Ovary (tissue), 9 donors: ENCODE measurements around the gene MAPK13. TPM values are rescaled to one million over a fixed set of nuclear protein-coding genes. Genes with fewer than 3 reads are reported as not detected.

ENCODE experiments used
- DNase-seq, 5 donors: peaks; one replicate each; pipeline ENCODE4 v3.0.0-alpha.2; 2019 to 2020
- H3K27ac ChIP-seq, 2 donors: fragments of 200-600 bp; one replicate each; pipeline versions ENCODE4 v1.5.1 to v1.8.0; 2019 to 2022
- H3K27me3 ChIP-seq: fragments of 200-600 bp; one replicate; pipeline ENCODE4 v1.8.0; 2022
- H3K36me3 ChIP-seq: fragments of 200-600 bp; sonication (generic); one replicate; pipeline ENCODE4 v1.5.1; 2019
- H3K4me1 ChIP-seq: one replicate; pipeline ENCODE4 v1.8.1; 2013; ENCODE audit warnings: mild to moderate bottlenecking, moderate library complexity; ENCODE audit not compliant: insufficient read depth
- H3K4me3 ChIP-seq: fragments of 200-600 bp; sonication (generic); one replicate; pipeline ENCODE4 v1.5.1; 2017
- H3K9me3 ChIP-seq, 2 donors: fragments of 200-600 bp in 1 of 2; sonication (generic) in 1 of 2; one replicate each; pipeline versions ENCODE4 v1.5.1 to v1.8.1; 2013 to 2019; ENCODE audit warnings: mild to moderate bottlenecking in 1 of 2, moderate library complexity in 1 of 2
- CTCF ChIP-seq, 3 donors: fragments of 450-650 bp in 2 of 3; fragments of 200-600 bp in 1 of 3; IDR thresholded peaks; one replicate each; pipeline versions ENCODE4 v1.5.1 to v1.8.0; 2016 to 2022; ENCODE audit warnings: antibody characterized with exemption in 3 of 3, mild to moderate bottlenecking in 1 of 3
- EP300 ChIP-seq: sonication (generic); formaldehyde crosslinking; IDR thresholded peaks from one replicate; pipeline ENCODE4 v1.6.1; 2017; ENCODE audit warnings: antibody characterized with exemption
- POLR2A ChIP-seq: fragments of 450-650 bp; IDR thresholded peaks from one replicate; pipeline ENCODE4 v1.6.1; 2017; ENCODE audit warnings: antibody characterized with exemption, mild to moderate bottlenecking, moderate library complexity
- WGBS, 3 donors: extraction: QIAGEN DNeasy Blood & Tissue Kit in 1 of 3; methylation state at CpG; one replicate each; pipeline versions ENCODE4 v1.1.5 to v1.1.7; 2013 to 2017; 5-methylcytosine and 5-hydroxymethylcytosine counted together
- intact Hi-C, 4 donors: fragments of 100-400 bp; cut with DNase I; formaldehyde crosslinking; loops; one replicate each; pipeline versions ENCODE4 v1.11.0 to v1.15.1; 2022 to 2023
- polyA plus RNA-seq, 2 donors: library from polyadenylated mRNA; stranded (reverse); fragments of 200-250 nt in 1 of 2; fragments of 350-450 nt in 1 of 2; fragmentation: Illumina TruSeq in 1 of 2; extraction: RNeasy Lipid Tissue Mini Kit (QIAGEN cat#74804) in 1 of 2; gene quantifications; one replicate each; pipeline ENCODE4 v1.2.3, GENCODE V29; 2013 to 2014
- total RNA-seq, 7 donors: library from RNA; depleted of rRNA in 2 of 7; stranded (reverse); fragments of >200 nt in 2 of 7; fragmentation: NEBNext Ultra II Directional in 3 of 7; extraction: Animal tissue kit (Norgen Biotek cat#: 25700) in 3 of 7; gene quantifications; one replicate each; pipeline versions ENCODE4 v1.1.0 to v1.2.4, GENCODE V29; 2016 to 2023
- donor health status: DM: no; HTN: no; CAD: no; lungs with moderate emphysema.
- donor health status: DM: no; HTN: no; CAD: no.
- donor health status: Bipolar disorder and iron deficiency.
- donor health status: DM: yes; HTN: yes; CAD: no.
- donor health status: DM: no; HTN: no; CAD: no.
- donor health status: DM: yes; HTN: yes; CAD: no.

MAPK13 gene
- total and polyA plus RNA-seq, 9 donors: 3.3 to 15.6 (median 6.2) TPM

- intact Hi-C loops: no loop called here
- no peaks in the 10 kb centered on the region for H3K27me3 ChIP-seq
- TF ChIP-seq POLR2A: no peak
- no peak for TF ChIP-seq CTCF (IDR thresholded peaks at IDR 0.05)
- no peak for TF ChIP-seq EP300
- H3K9me3 ChIP-seq: no peaks in the 10 kb centered on the region
- no peak for DNase-seq
- 92 to 94% (median 93%) methylated on average over 5 of the region's 5 CpGs for WGBS, 3 donors
- H3K36me3 ChIP-seq: no peaks in the 10 kb centered on the region
- no peak overlapping the region for H3K27ac ChIP-seq
- H3K4me1 ChIP-seq: no peaks in the 10 kb centered on the region
- H3K4me3 ChIP-seq: no peak overlapping the region
These were observed 41.3 kb upstream of the MAPK13 start for GRCh38 chr6:36089048-36089447.

- DNase-seq: no peak
- no peak overlapping the region for H3K27ac ChIP-seq
- no peaks in the 10 kb centered on the region for H3K36me3 ChIP-seq
- 96 to 98% (median 97%) methylated on average over 2 of the region's 2 CpGs for WGBS, 3 donors
- H3K9me3 ChIP-seq: no peaks in the 10 kb centered on the region
- no peaks in the 10 kb centered on the region for H3K27me3 ChIP-seq
- no peak overlapping the region for H3K4me3 ChIP-seq
- H3K4me1 ChIP-seq: no peaks in the 10 kb centered on the region
- intact Hi-C loops: loop anchor here in 3 of 4 donors (2.0 to 10.0 kb wide), 5 partner anchors 65 to 569 kb away; partner anchors contain the start of gene MAPK14 (in 2 of the 3)
- no peak for TF ChIP-seq CTCF (IDR thresholded peaks at IDR 0.05)
- no peak for TF ChIP-seq POLR2A
- no peak for TF ChIP-seq EP300
These were observed 36.1 kb upstream of the MAPK13 start for GRCh38 chr6:36094238-36094637.

DNA sequence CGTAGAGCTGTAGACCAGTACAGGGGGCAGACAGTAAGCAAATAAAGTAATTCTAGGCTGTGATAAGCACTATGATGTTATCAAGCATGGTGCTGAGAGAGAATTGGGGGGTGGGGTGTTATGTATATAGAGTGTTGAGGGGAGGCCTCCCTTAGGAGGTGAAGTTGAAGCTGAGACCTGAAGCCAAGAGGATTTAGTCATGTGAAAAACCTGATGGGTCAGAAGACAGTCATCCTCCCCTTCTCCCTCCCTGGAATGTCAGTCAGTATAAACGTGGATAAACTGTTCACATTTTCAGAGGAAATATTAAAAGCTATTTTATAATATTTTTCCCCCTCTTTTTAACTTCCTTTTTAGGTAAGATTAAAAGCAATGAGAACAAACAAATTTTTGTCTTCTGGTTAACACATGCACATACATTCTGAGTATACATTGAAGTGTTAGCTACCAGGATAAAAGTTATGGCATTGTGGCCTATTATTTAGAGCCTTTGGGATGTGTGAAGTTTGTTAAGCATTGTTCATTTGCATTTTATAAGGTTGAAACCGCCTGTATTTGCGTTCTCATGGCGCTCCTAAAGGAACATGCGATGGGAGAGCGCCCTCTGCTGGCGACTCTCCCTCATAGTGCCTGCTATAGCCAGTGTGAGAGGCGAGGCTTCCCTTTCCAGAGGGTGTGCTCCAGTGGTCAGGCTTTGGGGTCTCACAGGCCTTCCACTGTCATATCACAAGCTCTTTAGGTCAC is 35.4 kb upstream of the MAPK13 start:
- Histone ChIP-seq H3K9me3 (no peaks in the 10 kb centered on the region), H3K4me3 (no peak overlapping the region), H3K4me1 (no peaks in the 10 kb centered on the region), H3K27me3 (no peaks in the 10 kb centered on the region), H3K27ac (no peak overlapping the region), H3K36me3 (no peaks in the 10 kb centered on the region)
- intact Hi-C loops: loop anchor here (2.0 to 10.0 kb wide), 5 partner anchors 66 to 570 kb away; partner anchors contain the start of gene MAPK14 (in 3 of the 4)
- TF ChIP-seq EP300 (no peak), POLR2A (peak; percentile 17), CTCF (IDR thresholded peaks at IDR 0.05) (peak; percentile 83 to 95 (median 84))
- 10 to 13% (median 13%) methylated on average over 9 of the region's 9 CpGs for WGBS, 3 donors
- peak; percentile 70 to 89 (median 84) for DNase-seq

DNA sequence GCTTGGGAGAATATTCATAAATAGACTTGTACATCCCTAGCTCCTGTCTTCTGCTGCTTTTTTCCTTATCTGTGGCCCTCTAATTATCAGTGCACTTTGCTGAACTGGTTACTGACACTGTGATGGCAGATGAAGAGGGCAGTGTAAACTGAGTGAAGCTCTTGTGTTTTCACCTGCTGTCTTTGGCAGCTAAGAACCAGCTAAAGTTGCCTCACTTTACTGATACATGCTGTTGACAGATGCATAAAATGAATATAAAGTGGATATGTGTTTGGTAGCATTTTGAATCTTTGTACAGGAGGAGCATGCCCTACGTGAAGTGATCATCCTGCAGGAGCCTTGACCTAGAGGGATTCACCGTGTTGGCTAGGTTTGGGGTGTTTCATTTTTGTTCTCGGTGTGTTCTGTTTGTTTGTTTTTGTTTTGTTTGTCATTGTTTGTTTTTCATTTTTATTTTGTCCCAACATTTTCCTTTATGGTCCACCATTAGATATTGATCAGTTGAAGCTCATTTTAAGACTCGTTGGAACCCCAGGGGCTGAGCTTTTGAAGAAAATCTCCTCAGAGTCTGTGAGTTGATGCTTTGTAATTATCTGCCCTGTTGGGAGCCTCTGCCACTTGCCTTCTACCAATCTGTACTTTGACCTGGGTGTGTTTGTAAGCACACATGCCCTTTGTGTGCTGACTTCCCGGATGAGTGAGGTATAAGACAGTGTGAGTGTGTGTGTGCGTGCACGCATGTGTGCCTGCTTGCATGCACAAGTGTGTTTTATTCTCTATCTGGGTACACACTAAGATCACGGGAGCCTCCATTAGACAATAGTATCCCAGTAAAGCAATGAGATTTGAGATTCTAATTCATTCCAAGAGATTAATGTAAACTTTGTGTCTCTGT is 34.6 kb upstream of the MAPK13 start:
- H3K36me3 ChIP-seq: no peaks in the 10 kb centered on the region
- no peaks in the 10 kb centered on the region for H3K27me3 ChIP-seq
- H3K4me1 ChIP-seq: no peaks in the 10 kb centered on the region
- intact Hi-C loops: loop anchor here in 3 of 4 donors (2.0 to 10.0 kb wide), 5 partner anchors 67 to 571 kb away; partner anchors contain the start of gene MAPK14 (in 2 of the 3)
- no peak overlapping the region for H3K4me3 ChIP-seq
- H3K27ac ChIP-seq: no peak overlapping the region
- no peaks in the 10 kb centered on the region for H3K9me3 ChIP-seq
- DNase-seq: no peak
- WGBS, 3 donors: 84 to 85% (median 84%) methylated on average over 8 of the region's 8 CpGs
- TF ChIP-seq EP300 (no peak), POLR2A (no peak), CTCF (IDR thresholded peaks at IDR 0.05) (no peak)
